Measurements from ENCODE around the gene DNPEP. TPM values are rescaled to one million over a fixed set of nuclear protein-coding genes. Genes with fewer than 3 reads are reported as not detected.

Gene DNPEP
- total RNA-seq, 2 donors from 2014 or later: 42.7 to 51.2 TPM

- no peak overlapping the region for H3K27ac ChIP-seq
- ATAC-seq (ENCODE audit: insufficient number of reproducible peaks, low FRiP score, low read depth) (no peak), DNase-seq (ENCODE audit: low spot score) (no peak)
- no peak overlapping the region for H3K4me3 ChIP-seq
- H3K27me3 ChIP-seq (replicated peaks; ENCODE audit: insufficient read depth): no peaks in the 10 kb centered on the region
- TF ChIP-seq CTCF (IDR thresholded peaks at IDR 0.05): no peak
- H3K4me1 ChIP-seq (ENCODE audit: control insufficient read depth in 1 of 2, low read depth in 2 of 2): peaks cover 9 to 11% of the 10 kb centered on the region in 2 donors
- H3K9me3 ChIP-seq: no peaks in the 10 kb centered on the region
- no peaks in the 10 kb centered on the region for H3K36me3 ChIP-seq
Observed at GRCh38 chr2:219354582-219354981, 33.1 kb downstream of the DNPEP start.

- Histone ChIP-seq H3K9me3 (no peaks in the 10 kb centered on the region), H3K4me1 (ENCODE audit: control insufficient read depth in 1 of 2, low read depth in 2 of 2) (peaks cover 2 to 4% of the 10 kb centered on the region in 2 donors), H3K27ac (no peak overlapping the region), H3K36me3 (no peaks in the 10 kb centered on the region), H3K4me3 (no peak overlapping the region), H3K27me3 (replicated peaks; ENCODE audit: insufficient read depth) (no peaks in the 10 kb centered on the region)
- DNase-seq (ENCODE audit: low spot score): no peak
- TF ChIP-seq CTCF (IDR thresholded peaks at IDR 0.05): no peak
- ATAC-seq (ENCODE audit: insufficient number of reproducible peaks, low FRiP score, low read depth): no peak
Observed at GRCh38 chr2:219353129-219353528, 34.6 kb downstream of the DNPEP start.

GRCh38 chr2:219352448-219353023, 35.2 kb downstream of the DNPEP start:
- ATAC-seq (ENCODE audit: insufficient number of reproducible peaks, low FRiP score, low read depth): no peak

GRCh38 chr2:219350710-219351221, 36.9 kb downstream of the DNPEP start:
- H3K27ac ChIP-seq: no peak overlapping the region
- ATAC-seq (ENCODE audit: insufficient number of reproducible peaks, low FRiP score, low read depth): no peak
- DNase-seq (ENCODE audit: low spot score): no peak
- H3K4me1 ChIP-seq (ENCODE audit: control insufficient read depth in 1 of 2, low read depth in 2 of 2): no peaks in the 10 kb centered on the region
- H3K4me3 ChIP-seq: no peak overlapping the region
- H3K36me3 ChIP-seq: no peaks in the 10 kb centered on the region
- no peaks in the 10 kb centered on the region for H3K27me3 ChIP-seq (replicated peaks; ENCODE audit: insufficient read depth)
- H3K9me3 ChIP-seq: no peaks in the 10 kb centered on the region
- no peak for TF ChIP-seq CTCF (IDR thresholded peaks at IDR 0.05)

More at GRCh38 chr2:219352448-219353023, 35.2 kb downstream of the DNPEP start:
- no peak for DNase-seq (ENCODE audit: low spot score)
- no peak overlapping the region for H3K4me3 ChIP-seq
- no peaks in the 10 kb centered on the region for H3K27me3 ChIP-seq (replicated peaks; ENCODE audit: insufficient read depth)
- TF ChIP-seq CTCF (IDR thresholded peaks at IDR 0.05): peak; percentile 37
- no peaks in the 10 kb centered on the region for H3K36me3 ChIP-seq
- H3K9me3 ChIP-seq: no peaks in the 10 kb centered on the region
- H3K4me1 ChIP-seq (ENCODE audit: control insufficient read depth in 1 of 2, low read depth in 2 of 2): no peaks in the 10 kb centered on the region
- H3K27ac ChIP-seq: no peak overlapping the region

GRCh38 chr2:219350215-219350614, 37.5 kb downstream of the DNPEP start:
- no peaks in the 10 kb centered on the region for H3K4me1 ChIP-seq (ENCODE audit: control insufficient read depth in 1 of 2, low read depth in 2 of 2)
- H3K4me3 ChIP-seq: no peak overlapping the region
- TF ChIP-seq CTCF (IDR thresholded peaks at IDR 0.05): no peak
- H3K27me3 ChIP-seq (replicated peaks; ENCODE audit: insufficient read depth): no peaks in the 10 kb centered on the region
- DNase-seq (ENCODE audit: low spot score): no peak
- H3K36me3 ChIP-seq: no peaks in the 10 kb centered on the region
- H3K27ac ChIP-seq: no peak overlapping the region
- ATAC-seq (ENCODE audit: insufficient number of reproducible peaks, low FRiP score, low read depth): no peak
- no peaks in the 10 kb centered on the region for H3K9me3 ChIP-seq

Data from thoracic aorta (tissue), 2 donors.